T-cell (primary cell): ENCODE results near the gene KLC3. TPM values are rescaled to one million over a fixed set of nuclear protein-coding genes. Genes with fewer than 3 reads are reported as not detected.
"Not testable (repeated sequence)": the region's sequence is repeated elsewhere in the genome, so short reads cannot be mapped to it uniquely, and the experiment has no call there.

Experiments
- ATAC-seq, 4 experiments: fragments of 200-7000 bp in 3 of 4; fragments of 150-1000 bp in 1 of 4; cut with Tn5 transposase; replicated peaks in 1 of 4; 1 replicate in 3 of 4; 2 replicates in 1 of 4; pipeline ENCODE4 v1.10.0; 2021; ENCODE audit warnings: moderate library complexity in 3 of 4, mild to moderate bottlenecking in 2 of 4, moderate number of reproducible peaks in 1 of 4
- CTCF ChIA-PET, 2 donors: fragments of 300-600 bp; sonication (Branson Sonifier 250); formaldehyde crosslinking; loops; one replicate each; lab custom pipeline; 2022; ENCODE audit warnings: antibody characterized with exemption in 2 of 2; lab: Charles Lee
- POLR2A ChIA-PET, 2 donors: fragments of 300-600 bp; sonication (Branson Sonifier 250); formaldehyde crosslinking; loops; one replicate each; lab custom pipeline; 2022; ENCODE audit warnings: antibody characterized with exemption in 2 of 2; lab: Charles Lee
- DNase-seq, 35 experiments: peaks; one replicate each; pipeline versions ENCODE4 v3.0.0 to v3.0.0-alpha.2; 2013 to 2023
- H3K27ac ChIP-seq: one replicate; pipeline ENCODE4 v1.5.1; 2013; ENCODE audit warnings: low read length
- H3K27me3 ChIP-seq, 2 experiments: replicated peaks in 1 of 2; 1 replicate in 1 of 2; 2 replicates in 1 of 2; pipeline versions ENCODE4 v1.6.1 to v1.7.0; 2013; ENCODE audit warnings: low read length in 1 of 2, mixed read lengths in 1 of 2; ENCODE audit not compliant: control insufficient read depth in 2 of 2, insufficient read depth in 2 of 2; ENCODE audit errors: extremely low read depth in 1 of 2
- H3K36me3 ChIP-seq, 2 donors: 1 replicate in 1 of 2; 2 replicates in 1 of 2; pipeline versions ENCODE4 v1.6.1 to v1.7.0; 2013; ENCODE audit warnings: low read length in 1 of 2; ENCODE audit not compliant: control insufficient read depth in 2 of 2, insufficient read depth in 1 of 2; ENCODE audit errors: extremely low read depth in 1 of 2
- H3K4me1 ChIP-seq, 2 experiments: 1 replicate in 1 of 2; 2 replicates in 1 of 2; pipeline versions ENCODE4 v1.6.1 to v1.7.0; 2013; ENCODE audit warnings: low read length in 2 of 2, mixed read lengths in 1 of 2; ENCODE audit not compliant: insufficient read depth in 2 of 2, control insufficient read depth in 1 of 2; ENCODE audit errors: extremely low read depth in 1 of 2
- H3K4me3 ChIP-seq, 2 donors: 1 replicate in 1 of 2; 2 replicates in 1 of 2; pipeline versions ENCODE4 v1.5.1 to v1.7.0; 2013; ENCODE audit warnings: mild to moderate bottlenecking in 2 of 2, low read length in 1 of 2, moderate library complexity in 1 of 2; ENCODE audit not compliant: control insufficient read depth in 1 of 2; ENCODE audit errors: extremely low read depth in 1 of 2
- H3K9me3 ChIP-seq: 2 replicates; pipeline ENCODE4 v1.7.0; 2013
- H3K27ac Mint-ChIP-seq, 2 donors: one replicate each; pipeline ENCODE4 v1.8.0; 2020 to 2021; ENCODE audit warnings: mild to moderate bottlenecking in 2 of 2, mixed read lengths in 2 of 2
- H3K27me3 Mint-ChIP-seq, 2 donors: one replicate each; pipeline ENCODE4 v1.8.0; 2021 to 2022; ENCODE audit warnings: mixed read lengths in 2 of 2
- H3K36me3 Mint-ChIP-seq: one replicate; pipeline ENCODE4 v1.8.0; 2021; ENCODE audit warnings: mixed read lengths
- H3K4me1 Mint-ChIP-seq, 3 donors: one replicate each; pipeline ENCODE4 v1.8.0; 2020 to 2022; ENCODE audit warnings: mixed read lengths in 3 of 3, mild to moderate bottlenecking in 1 of 3
- H3K4me3 Mint-ChIP-seq, 3 donors: one replicate each; pipeline ENCODE4 v1.8.0; 2020 to 2022; ENCODE audit warnings: mild to moderate bottlenecking in 3 of 3, mixed read lengths in 3 of 3, moderate library complexity in 3 of 3
- H3K9me3 Mint-ChIP-seq, 3 donors: one replicate each; pipeline ENCODE4 v1.8.0; 2020 to 2022; ENCODE audit warnings: mixed read lengths in 3 of 3
- WGBS: methylation state at CpG from one replicate; pipeline ENCODE4 v1.1.5; 2013; ENCODE audit warnings: missing lambda C conversion rate; ENCODE audit not compliant: insufficient coverage; 5-methylcytosine and 5-hydroxymethylcytosine counted together
- total RNA-seq, 35 experiments: library from RNA in 6 of 35; stranded (reverse) in 6 of 35; fragments of 120-200 nt in 1 of 35; gene quantifications; one replicate each; pipeline versions ENCODE4 v1.2.1 to v1.2.4 and lab custom pipeline; 2013 to 2026

KLC3 gene
- total RNA-seq, 5 donors from 2014 or later (not counting 1 experiment from before 2014, with no cell fraction given) = 0.35 TPM; not detected in 4

GRCh38 chr19:45305007-45305406 lies 35.5 kb upstream of the KLC3 start:
- Histone ChIP-seq H3K4me3 (no peak overlapping the region), H3K9me3 (no peaks in the 10 kb centered on the region), H3K27me3 (peaks cover 0 to 3% of the 10 kb centered on the region in 2 experiments), H3K4me1 (no peaks in the 10 kb centered on the region), H3K27ac (no peak overlapping the region), H3K36me3 (peaks cover 0 to 4% of the 10 kb centered on the region in 2 donors)
- no peaks in the 10 kb centered on the region for H3K9me3 Mint-ChIP-seq
- ChIA-PET POLR2A (no interaction called here), CTCF (no interaction called here)
- DNase-seq (no peak), ATAC-seq (no peak)
- WGBS = 68% methylated on average over 3 of the region's 4 CpGs
- H3K4me1 Mint-ChIP-seq = no peaks in the 10 kb centered on the region
- no peak overlapping the region for H3K4me3 Mint-ChIP-seq
- H3K36me3 Mint-ChIP-seq = peaks cover 8% of the 10 kb centered on the region
- peaks cover 0 to 3% of the 10 kb centered on the region in 2 donors for H3K27me3 Mint-ChIP-seq
- H3K27ac Mint-ChIP-seq = no peak overlapping the region

- Histone ChIP-seq H3K4me3 (no peak overlapping the region), H3K36me3 (peaks cover 0 to 4% of the 10 kb centered on the region in 2 donors), H3K27me3 (peaks cover 0 to 3% of the 10 kb centered on the region in 2 experiments), H3K9me3 (no peaks in the 10 kb centered on the region), H3K4me1 (no peaks in the 10 kb centered on the region), H3K27ac (no peak overlapping the region)
- CTCF ChIA-PET = no interaction called here
- H3K9me3 Mint-ChIP-seq = no peaks in the 10 kb centered on the region
- POLR2A ChIA-PET = no interaction called here
- no peaks in the 10 kb centered on the region for H3K4me1 Mint-ChIP-seq
- peaks cover 0 to 3% of the 10 kb centered on the region in 2 donors for H3K27me3 Mint-ChIP-seq
- 29% methylated on average over 1 of the region's 5 CpGs for WGBS
- DNase-seq (no peak), ATAC-seq (no peak)
- no peak overlapping the region for H3K4me3 Mint-ChIP-seq
- peaks cover 5% of the 10 kb centered on the region for H3K36me3 Mint-ChIP-seq
- no peak overlapping the region for H3K27ac Mint-ChIP-seq
Observed at GRCh38 chr19:45305421-45305820, 35.1 kb upstream of the KLC3 start.

- Histone ChIP-seq H3K4me3 (no peak overlapping the region), H3K27me3 (peaks cover 0 to 4% of the 10 kb centered on the region in 2 experiments), H3K4me1 (no peaks in the 10 kb centered on the region), H3K9me3 (no peaks in the 10 kb centered on the region), H3K27ac (no peak overlapping the region), H3K36me3 (peaks cover 0 to 4% of the 10 kb centered on the region in 2 donors)
- CTCF ChIA-PET = no interaction called here
- H3K36me3 Mint-ChIP-seq = peaks cover 5% of the 10 kb centered on the region
- H3K27ac Mint-ChIP-seq = no peak overlapping the region
- 70% methylated on average over 7 of the region's 9 CpGs for WGBS
- POLR2A ChIA-PET = no interaction called here
- DNase-seq = no peak
- no peaks in the 10 kb centered on the region for H3K9me3 Mint-ChIP-seq
- ATAC-seq = no peak
- peaks cover under 1 to 3% of the 10 kb centered on the region in 2 donors for H3K27me3 Mint-ChIP-seq
- H3K4me3 Mint-ChIP-seq = no peak overlapping the region
- no peaks in the 10 kb centered on the region for H3K4me1 Mint-ChIP-seq
Observed at GRCh38 chr19:45306040-45306439, 34.5 kb upstream of the KLC3 start.

- no peak overlapping the region for H3K27ac Mint-ChIP-seq
- H3K9me3 Mint-ChIP-seq = no peaks in the 10 kb centered on the region
- no peaks in the 10 kb centered on the region for H3K4me1 ChIP-seq
- H3K4me3 ChIP-seq = no peak overlapping the region
- H3K4me3 Mint-ChIP-seq = no peak overlapping the region
- H3K9me3 ChIP-seq = no peaks in the 10 kb centered on the region
- peaks cover 4 to 7% of the 10 kb centered on the region in 2 donors for H3K27me3 Mint-ChIP-seq
- 81% methylated on average over 18 of the region's 18 CpGs for WGBS
- peaks cover 0 to 4% of the 10 kb centered on the region in 2 donors for H3K36me3 ChIP-seq
- POLR2A ChIA-PET = no interaction called here
- DNase-seq (no peak), ATAC-seq (no peak)
- no peak overlapping the region for H3K27ac ChIP-seq
- peaks cover 0 to 10% of the 10 kb centered on the region in 2 experiments for H3K27me3 ChIP-seq
- CTCF ChIA-PET = no interaction called here
- peaks cover 5% of the 10 kb centered on the region for H3K36me3 Mint-ChIP-seq
- no peaks in the 10 kb centered on the region for H3K4me1 Mint-ChIP-seq
Observed at GRCh38 chr19:45306518-45307027, 34.0 kb upstream of the KLC3 start.

- POLR2A ChIA-PET = interaction anchor here in 1 of 2 donors (0.6 kb wide), 1 partner anchor 267 kb away, joined by 6 read pairs; no protein-coding TSS in a partner anchor
Observed at GRCh38 chr19:45307361-45307760, 33.2 kb upstream of the KLC3 start.

DNA sequence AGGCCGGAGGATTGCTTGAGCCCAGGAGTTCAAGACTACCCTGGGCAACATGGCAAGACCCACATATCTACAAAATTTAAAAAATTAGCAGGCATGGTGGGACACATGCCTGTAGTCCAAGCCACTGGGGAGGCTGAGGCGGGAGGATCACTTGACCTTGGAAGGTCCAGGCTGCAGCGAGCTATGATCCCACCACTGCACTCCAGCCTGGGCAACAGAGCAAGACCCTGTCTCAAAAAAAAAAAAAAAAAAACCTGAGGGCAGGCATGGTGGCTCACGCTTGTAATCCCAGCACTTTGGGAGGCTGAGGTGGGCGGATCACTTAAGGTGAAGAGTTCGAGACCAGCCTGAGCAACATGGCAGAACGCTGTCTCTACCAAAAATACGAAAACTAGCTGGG lies 31.2 kb upstream of the KLC3 start:
- not testable (repeated sequence) for H3K4me1 Mint-ChIP-seq, H3K36me3 ChIP-seq, H3K36me3 Mint-ChIP-seq, H3K27ac ChIP-seq, DNase-seq, H3K27ac Mint-ChIP-seq, H3K4me1 ChIP-seq, ATAC-seq, H3K9me3 Mint-ChIP-seq, H3K4me3 Mint-ChIP-seq, H3K9me3 ChIP-seq, H3K4me3 ChIP-seq
- CTCF ChIA-PET = interaction anchor here in 1 of 2 donors (0.7 kb wide), 1 partner anchor 33 kb away, joined by 3 read pairs; no protein-coding TSS in a partner anchor
- peaks cover 0 to 23% of the 10 kb centered on the region in 2 experiments for H3K27me3 ChIP-seq
- POLR2A ChIA-PET = interaction anchor here in 1 of 2 donors (0.7 kb wide), 1 partner anchor 179 kb away, joined by 5 read pairs; no protein-coding TSS in a partner anchor
- 89% methylated on average over 4 of the region's 8 CpGs for WGBS
- H3K27me3 Mint-ChIP-seq = peaks cover 13 to 19% of the 10 kb centered on the region in 2 donors

More at GRCh38 chr19:45307361-45307760, 33.2 kb upstream of the KLC3 start:
- Mint-ChIP-seq H3K9me3 (no peaks in the 10 kb centered on the region), H3K27ac (no peak overlapping the region), H3K4me1 (no peaks in the 10 kb centered on the region), H3K4me3 (no peak overlapping the region), H3K27me3 (peaks cover 4 to 9% of the 10 kb centered on the region in 2 donors), H3K36me3 (peaks cover 5% of the 10 kb centered on the region)
- WGBS = 90% methylated on average over 19 of the region's 19 CpGs
- H3K36me3 ChIP-seq = peaks cover 0 to 3% of the 10 kb centered on the region in 2 donors
- CTCF ChIA-PET = no interaction called here
- H3K27me3 ChIP-seq = peaks cover 0 to 17% of the 10 kb centered on the region in 2 experiments
- H3K27ac ChIP-seq = no peak overlapping the region
- H3K4me3 ChIP-seq = no peak overlapping the region
- no peaks in the 10 kb centered on the region for H3K4me1 ChIP-seq
- H3K9me3 ChIP-seq = no peaks in the 10 kb centered on the region
- DNase-seq (no peak), ATAC-seq (no peak)
